Keratinocyte (primary cell): Measurements from ENCODE around the gene DNAJC18.
"Not testable (repeated sequence)": the region's sequence is repeated elsewhere in the genome, so short reads cannot be mapped to it uniquely, and the experiment has no call there.

Source experiments
- EZH2 ChIP-seq: IDR thresholded peaks from one replicate; pipeline ENCODE4 v1.6.1; 2012; ENCODE audit warnings: inconsistent platforms, mild to moderate bottlenecking, low read length, moderate library complexity
- TF ChIP-seq, protein P1 (sequence below), 3 experiments: IDR thresholded peaks in 1 of 3; conservative IDR thresholded peaks in 1 of 3; optimal IDR thresholded peaks in 1 of 3; 2 replicates in 2 of 3; 3 replicates in 1 of 3; pipeline versions ENCODE3 to v1.5.1; 2011; ENCODE audit warnings: low read length in 3 of 3, mild to moderate bottlenecking in 3 of 3, moderate library complexity in 2 of 3, control low read depth in 1 of 3, inconsistent platforms in 1 of 3; ENCODE audit not compliant: insufficient read depth in 2 of 3; ENCODE audit errors: extremely low read depth in 1 of 3

DNA sequence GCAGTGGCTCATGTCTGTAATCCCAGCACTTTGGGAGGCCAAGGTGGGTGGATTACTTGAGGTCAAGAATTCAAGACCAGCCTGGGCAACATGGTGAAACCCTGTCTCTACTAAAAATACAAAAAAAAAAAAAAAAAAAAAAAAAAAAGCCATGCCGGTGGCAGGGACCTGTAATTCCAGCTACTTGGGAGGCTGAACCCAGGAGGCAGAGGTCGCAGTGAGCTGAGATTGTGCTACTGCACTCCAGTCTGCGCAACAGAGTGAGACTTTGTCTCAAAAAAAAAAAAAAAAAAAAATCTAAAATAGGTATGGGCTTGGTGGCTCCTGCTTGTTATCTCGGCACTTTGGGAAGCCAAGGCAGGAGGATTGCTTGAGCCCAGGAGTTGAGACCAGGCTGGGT is 40.4 kb upstream of the DNAJC18 start:
- TF ChIP-seq, protein P1, sequence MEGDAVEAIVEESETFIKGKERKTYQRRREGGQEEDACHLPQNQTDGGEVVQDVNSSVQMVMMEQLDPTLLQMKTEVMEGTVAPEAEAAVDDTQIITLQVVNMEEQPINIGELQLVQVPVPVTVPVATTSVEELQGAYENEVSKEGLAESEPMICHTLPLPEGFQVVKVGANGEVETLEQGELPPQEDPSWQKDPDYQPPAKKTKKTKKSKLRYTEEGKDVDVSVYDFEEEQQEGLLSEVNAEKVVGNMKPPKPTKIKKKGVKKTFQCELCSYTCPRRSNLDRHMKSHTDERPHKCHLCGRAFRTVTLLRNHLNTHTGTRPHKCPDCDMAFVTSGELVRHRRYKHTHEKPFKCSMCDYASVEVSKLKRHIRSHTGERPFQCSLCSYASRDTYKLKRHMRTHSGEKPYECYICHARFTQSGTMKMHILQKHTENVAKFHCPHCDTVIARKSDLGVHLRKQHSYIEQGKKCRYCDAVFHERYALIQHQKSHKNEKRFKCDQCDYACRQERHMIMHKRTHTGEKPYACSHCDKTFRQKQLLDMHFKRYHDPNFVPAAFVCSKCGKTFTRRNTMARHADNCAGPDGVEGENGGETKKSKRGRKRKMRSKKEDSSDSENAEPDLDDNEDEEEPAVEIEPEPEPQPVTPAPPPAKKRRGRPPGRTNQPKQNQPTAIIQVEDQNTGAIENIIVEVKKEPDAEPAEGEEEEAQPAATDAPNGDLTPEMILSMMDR (optimal IDR thresholded peaks at IDR 0.05 in 1 of 3, IDR thresholded peaks at IDR 0.05 in 1 of 3, conservative IDR thresholded peaks at IDR 0.05 in 1 of 3; ENCODE audit: extremely low read depth in 1 of 3, insufficient read depth in 2 of 3, low read length in 3 of 3), result not testable (repeated sequence)
- not testable (repeated sequence) for TF ChIP-seq EZH2
